GM23338 (cell line): Measurements from ENCODE around the gene MBD5. TPM values are rescaled to one million over a fixed set of nuclear protein-coding genes. Genes with fewer than 3 reads are reported as not detected.

Experiments
- ATAC-seq: fragments of 200-7000 bp; cut with Tn5 transposase; 3 replicates; pipeline ENCODE4 v1.9.1; 2020
- DNase-seq: peaks from one replicate; pipeline ENCODE4 v3.0.0-alpha.2; 2015; ENCODE audit warnings: low spot score
- H2AFZ ChIP-seq: fragments of 200-600 bp; sonication (generic); 2 replicates; pipeline ENCODE4 v1.8.0; 2016; ENCODE audit warnings: antibody characterized with exemption, mild to moderate bottlenecking, moderate library complexity
- H3F3A ChIP-seq: fragments of 200-600 bp; sonication (generic); replicated peaks from 2 replicates; pipeline ENCODE4 v1.8.0; 2017; ENCODE audit warnings: antibody characterized with exemption, mixed run types, low read depth
- H3K27ac ChIP-seq: fragments of 200-600 bp; sonication (generic); 2 replicates; pipeline ENCODE4 v1.6.1; 2016; ENCODE audit warnings: low read depth
- H3K27me3 ChIP-seq: fragments of 200-600 bp; sonication (generic); 2 replicates; pipeline ENCODE4 v1.8.0; 2016; ENCODE audit warnings: mild to moderate bottlenecking, mixed run types, moderate library complexity; ENCODE audit not compliant: insufficient read depth
- H3K36me3 ChIP-seq: fragments of 200-600 bp; sonication (generic); 2 replicates; pipeline ENCODE4 v1.8.0; 2016; ENCODE audit warnings: mild to moderate bottlenecking; ENCODE audit not compliant: insufficient read depth
- H3K4me1 ChIP-seq: fragments of 200-600 bp; sonication (generic); 2 replicates; pipeline ENCODE4 v1.8.0; 2016; ENCODE audit warnings: mild to moderate bottlenecking, moderate library complexity; ENCODE audit not compliant: insufficient read depth
- H3K4me2 ChIP-seq: fragments of 200-600 bp; sonication (generic); 2 replicates; pipeline ENCODE4 v1.7.1; 2017; ENCODE audit warnings: mixed run types
- H3K4me3 ChIP-seq: fragments of 200-600 bp; sonication (generic); 2 replicates; pipeline ENCODE4 v1.6.1; 2016; ENCODE audit warnings: mixed run types
- H3K79me2 ChIP-seq: fragments of 200-600 bp; sonication (generic); replicated peaks from 2 replicates; pipeline ENCODE4 v1.8.0; 2017; ENCODE audit warnings: mild to moderate bottlenecking; ENCODE audit not compliant: insufficient read depth
- H3K9me2 ChIP-seq: fragments of 200-600 bp; sonication (generic); 2 replicates; pipeline ENCODE4 v1.8.0; 2017; ENCODE audit not compliant: insufficient read depth
- H4K20me1 ChIP-seq: fragments of 200-600 bp; sonication (generic); replicated peaks from 2 replicates; pipeline ENCODE4 v1.8.0; 2017; ENCODE audit warnings: mild to moderate bottlenecking; ENCODE audit not compliant: insufficient read depth
- H3K27ac Mint-ChIP-seq: 2 replicates; pipeline ENCODE4 v1.8.0; 2020; ENCODE audit warnings: inconsistent platforms, mild to moderate bottlenecking, moderate library complexity, mixed read lengths
- H3K27me3 Mint-ChIP-seq: 3 replicates; pipeline ENCODE4 v1.8.0; 2022; ENCODE audit warnings: low read depth, mild to moderate bottlenecking, moderate library complexity, mixed read lengths, inconsistent platforms; ENCODE audit not compliant: insufficient read depth, poor library complexity
- H3K36me3 Mint-ChIP-seq: 3 replicates; pipeline ENCODE4 v1.8.0; 2021; ENCODE audit warnings: low read depth, mild to moderate bottlenecking, inconsistent platforms, moderate library complexity, mixed read lengths
- H3K4me1 Mint-ChIP-seq: 3 replicates; pipeline ENCODE4 v1.8.0; 2020; ENCODE audit warnings: mild to moderate bottlenecking, inconsistent platforms, mixed read lengths
- H3K4me3 Mint-ChIP-seq: 3 replicates; pipeline ENCODE4 v1.8.0; 2021; ENCODE audit warnings: moderate library complexity, mild to moderate bottlenecking, inconsistent platforms, mixed read lengths
- H3K9me3 Mint-ChIP-seq: 3 replicates; pipeline ENCODE4 v1.8.0; 2020; ENCODE audit warnings: moderate library complexity, mild to moderate bottlenecking, inconsistent platforms, mixed read lengths
- CREB1 ChIP-seq: fragments of 250-450 bp; sonication (Bioruptor Pico); IDR thresholded peaks from 2 replicates; pipeline ENCODE4 v1.5.0; 2020; ENCODE audit warnings: low read depth, mild to moderate bottlenecking, moderate library complexity
- ETS1 ChIP-seq: IDR thresholded peaks from 2 replicates; pipeline ENCODE4 v1.6.1; 2016; ENCODE audit warnings: antibody characterized with exemption
- EZH2 ChIP-seq: fragments of 200-600 bp; sonication (generic); IDR thresholded peaks from one replicate; pipeline ENCODE4 v1.8.0; 2017; ENCODE audit warnings: antibody characterized with exemption, mild to moderate bottlenecking, low read depth; ENCODE audit not compliant: unreplicated experiment
- EZH2phosphoT487 ChIP-seq: fragments of 200-600 bp; sonication (generic); IDR thresholded peaks from one replicate; pipeline ENCODE4 v1.8.1; 2018; ENCODE audit warnings: antibody characterized with exemption; ENCODE audit not compliant: unreplicated experiment
- JUNB ChIP-seq: IDR thresholded peaks from one replicate; pipeline ENCODE4 v1.6.1; 2016; ENCODE audit warnings: antibody characterized with exemption; ENCODE audit not compliant: unreplicated experiment
- NANOG ChIP-seq: IDR thresholded peaks from 2 replicates; pipeline ENCODE4 v1.6.1; 2016; ENCODE audit warnings: antibody characterized with exemption, borderline replicate concordance
- POLR2AphosphoS5 ChIP-seq: IDR thresholded peaks from 2 replicates; pipeline ENCODE4 v1.6.1; 2016; ENCODE audit warnings: antibody characterized with exemption, low read depth
- STAT1 ChIP-seq: IDR thresholded peaks from one replicate; pipeline ENCODE4 v1.6.1; 2016; ENCODE audit warnings: antibody characterized with exemption; ENCODE audit not compliant: unreplicated experiment
- ZNF114 ChIP-seq: fragments of 250-450 bp; sonication (Bioruptor Pico); IDR thresholded peaks from 2 replicates; pipeline ENCODE4 v1.5.0; 2020; ENCODE audit warnings: mild to moderate bottlenecking, moderate library complexity
- ZNF331 ChIP-seq: fragments of 250-450 bp; sonication (Bioruptor Pico); IDR thresholded peaks from 2 replicates; pipeline ENCODE4 v1.5.0; 2020; ENCODE audit warnings: low read depth, mild to moderate bottlenecking, moderate library complexity
- long read RNA-seq: library from polyadenylated mRNA; unstranded; transcript quantifications from one replicate; pipeline ENCODE4 v2.0.0, GENCODE V29; 2020; ENCODE audit not compliant: unreplicated experiment
- polyA plus RNA-seq: library from polyadenylated mRNA; unstranded; fragments of >200 nt; fragmentation: Nextera tagmentation; extraction: Ambion mirVana; gene quantifications from 2 replicates; pipeline ENCODE4 v1.2.1, GENCODE V29; 2016
- total RNA-seq: library from RNA; depleted of rRNA; stranded (reverse); fragments of >200 nt; shearing (Covaris generic); gene quantifications from 2 replicates; pipeline ENCODE4 v1.2.3, GENCODE V29; 2014; rRNA removed
- TF ChIP-seq, protein P1 (sequence below): fragments of 250-450 bp; sonication (Bioruptor Pico); IDR thresholded peaks from 2 replicates; pipeline ENCODE4 v1.5.0; 2020; ENCODE audit warnings: mild to moderate bottlenecking, moderate library complexity
- TF ChIP-seq, protein P2 (sequence below): IDR thresholded peaks from one replicate; pipeline ENCODE4 v1.6.1; 2018; ENCODE audit warnings: antibody characterized with exemption; ENCODE audit not compliant: unreplicated experiment
- TF ChIP-seq, protein P3 (sequence below), 2 experiments: fragments of 200-600 bp in 1 of 2; sonication (generic) in 1 of 2; conservative IDR thresholded peaks; 2 replicates each; pipeline versions ENCODE4 v1.5.1 to v1.6.1; 2016 to 2017; ENCODE audit warnings: antibody characterized with exemption in 2 of 2, low read depth in 2 of 2, mild to moderate bottlenecking in 2 of 2, moderate library complexity in 1 of 2

MBD5 gene
- total RNA-seq = 23.1 and 29.3 TPM in 2 replicates
- 10.5 and 16.2 TPM in 2 replicates for polyA plus RNA-seq
- long read RNA-seq, full-length matches to known transcripts = 3 of 4 reads
- long read RNA-seq, partial matches to known transcripts = 0 of 4 reads
- long read RNA-seq, other reads (novel, unspliced or antisense) = 1 of 4 reads

DNA sequence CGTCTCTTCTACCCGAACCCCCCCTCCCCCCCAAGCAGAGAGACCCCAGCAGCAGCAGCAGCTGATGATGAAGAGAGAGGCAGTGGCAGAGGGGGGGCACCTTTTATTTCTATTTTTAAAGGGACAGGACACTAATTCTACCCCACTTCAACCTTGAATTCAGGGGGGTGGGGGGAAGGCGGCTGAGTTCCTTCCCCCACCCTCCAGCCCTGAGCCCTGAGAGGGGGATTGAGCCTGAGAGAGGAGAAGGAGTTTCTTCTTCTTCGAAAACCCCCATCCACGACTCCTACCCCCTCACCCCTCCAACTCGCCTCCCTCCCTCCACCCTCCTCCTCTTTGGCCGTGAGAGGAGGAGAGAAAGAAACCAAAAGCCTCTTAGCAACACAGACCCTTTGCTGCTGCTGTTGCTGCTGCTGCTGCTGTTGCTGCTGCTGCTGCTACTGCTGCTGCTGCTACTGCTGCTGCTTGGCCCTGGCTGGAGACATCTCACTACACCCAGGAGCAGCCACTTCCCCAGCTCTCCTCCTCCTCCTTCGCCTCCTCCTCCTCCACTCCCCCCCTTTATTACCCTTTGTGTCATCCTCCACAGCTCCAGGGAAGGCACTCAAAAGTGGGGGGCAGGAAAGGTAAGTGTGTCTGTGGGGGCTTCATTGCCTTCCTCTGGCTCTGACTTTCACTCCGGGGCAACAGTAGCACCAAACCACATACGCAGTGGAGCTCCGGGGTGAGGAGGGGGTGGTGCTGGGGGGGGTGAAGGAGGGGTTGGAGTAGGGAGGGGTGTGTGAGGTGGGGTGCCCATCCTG lies at the start of gene MBD5:
Gene MBD5, plus strand, starts transcription at position 33 of the 803 bp plus-strand sequence.
- peak within 1 kb of the TSS; percentile 98 for H3K27ac Mint-ChIP-seq
- Histone ChIP-seq H3K4me2 (peak within 1 kb of the TSS; percentile 89), H3K79me2 (peaks cover 89% of the 10 kb centered on the region), H3K27ac (peak within 1 kb of the TSS; percentile 89), H3K27me3 (no peaks in the 10 kb centered on the region), H3K36me3 (no peaks in the 10 kb centered on the region), H3F3A (no peaks in the 10 kb centered on the region; the same call in 1 of the 2 replicates), H2AFZ (peak within 1 kb of the TSS; percentile 39; the same call in 1 of the 2 replicates), H4K20me1 (peaks cover 8% of the 10 kb centered on the region; the same call in 1 of the 2 replicates), H3K4me3 (peak within 1 kb of the TSS; percentile 86), H3K9me2 (no peaks in the 10 kb centered on the region), H3K4me1 (peaks cover 26% of the 10 kb centered on the region)
- H3K36me3 Mint-ChIP-seq = peaks cover 3% of the 10 kb centered on the region; the same call in 1 of the 3 replicates
- DNase-seq (peak; percentile 69), ATAC-seq (peak; percentile 43)
- H3K9me3 Mint-ChIP-seq = no peaks in the 10 kb centered on the region
- H3K4me1 Mint-ChIP-seq = peaks cover 21% of the 10 kb centered on the region
- TF ChIP-seq EZH2 (no peak), ETS1 (no peak), NANOG (no peak), STAT1 (no peak), POLR2AphosphoS5 (no peak), EZH2phosphoT487 (no peak), CREB1 (CRISPR knock-in tag) (no peak), ZNF331 (CRISPR knock-in tag) (no peak), JUNB (no peak), ZNF114 (no peak)
- TF ChIP-seq, protein P1, sequence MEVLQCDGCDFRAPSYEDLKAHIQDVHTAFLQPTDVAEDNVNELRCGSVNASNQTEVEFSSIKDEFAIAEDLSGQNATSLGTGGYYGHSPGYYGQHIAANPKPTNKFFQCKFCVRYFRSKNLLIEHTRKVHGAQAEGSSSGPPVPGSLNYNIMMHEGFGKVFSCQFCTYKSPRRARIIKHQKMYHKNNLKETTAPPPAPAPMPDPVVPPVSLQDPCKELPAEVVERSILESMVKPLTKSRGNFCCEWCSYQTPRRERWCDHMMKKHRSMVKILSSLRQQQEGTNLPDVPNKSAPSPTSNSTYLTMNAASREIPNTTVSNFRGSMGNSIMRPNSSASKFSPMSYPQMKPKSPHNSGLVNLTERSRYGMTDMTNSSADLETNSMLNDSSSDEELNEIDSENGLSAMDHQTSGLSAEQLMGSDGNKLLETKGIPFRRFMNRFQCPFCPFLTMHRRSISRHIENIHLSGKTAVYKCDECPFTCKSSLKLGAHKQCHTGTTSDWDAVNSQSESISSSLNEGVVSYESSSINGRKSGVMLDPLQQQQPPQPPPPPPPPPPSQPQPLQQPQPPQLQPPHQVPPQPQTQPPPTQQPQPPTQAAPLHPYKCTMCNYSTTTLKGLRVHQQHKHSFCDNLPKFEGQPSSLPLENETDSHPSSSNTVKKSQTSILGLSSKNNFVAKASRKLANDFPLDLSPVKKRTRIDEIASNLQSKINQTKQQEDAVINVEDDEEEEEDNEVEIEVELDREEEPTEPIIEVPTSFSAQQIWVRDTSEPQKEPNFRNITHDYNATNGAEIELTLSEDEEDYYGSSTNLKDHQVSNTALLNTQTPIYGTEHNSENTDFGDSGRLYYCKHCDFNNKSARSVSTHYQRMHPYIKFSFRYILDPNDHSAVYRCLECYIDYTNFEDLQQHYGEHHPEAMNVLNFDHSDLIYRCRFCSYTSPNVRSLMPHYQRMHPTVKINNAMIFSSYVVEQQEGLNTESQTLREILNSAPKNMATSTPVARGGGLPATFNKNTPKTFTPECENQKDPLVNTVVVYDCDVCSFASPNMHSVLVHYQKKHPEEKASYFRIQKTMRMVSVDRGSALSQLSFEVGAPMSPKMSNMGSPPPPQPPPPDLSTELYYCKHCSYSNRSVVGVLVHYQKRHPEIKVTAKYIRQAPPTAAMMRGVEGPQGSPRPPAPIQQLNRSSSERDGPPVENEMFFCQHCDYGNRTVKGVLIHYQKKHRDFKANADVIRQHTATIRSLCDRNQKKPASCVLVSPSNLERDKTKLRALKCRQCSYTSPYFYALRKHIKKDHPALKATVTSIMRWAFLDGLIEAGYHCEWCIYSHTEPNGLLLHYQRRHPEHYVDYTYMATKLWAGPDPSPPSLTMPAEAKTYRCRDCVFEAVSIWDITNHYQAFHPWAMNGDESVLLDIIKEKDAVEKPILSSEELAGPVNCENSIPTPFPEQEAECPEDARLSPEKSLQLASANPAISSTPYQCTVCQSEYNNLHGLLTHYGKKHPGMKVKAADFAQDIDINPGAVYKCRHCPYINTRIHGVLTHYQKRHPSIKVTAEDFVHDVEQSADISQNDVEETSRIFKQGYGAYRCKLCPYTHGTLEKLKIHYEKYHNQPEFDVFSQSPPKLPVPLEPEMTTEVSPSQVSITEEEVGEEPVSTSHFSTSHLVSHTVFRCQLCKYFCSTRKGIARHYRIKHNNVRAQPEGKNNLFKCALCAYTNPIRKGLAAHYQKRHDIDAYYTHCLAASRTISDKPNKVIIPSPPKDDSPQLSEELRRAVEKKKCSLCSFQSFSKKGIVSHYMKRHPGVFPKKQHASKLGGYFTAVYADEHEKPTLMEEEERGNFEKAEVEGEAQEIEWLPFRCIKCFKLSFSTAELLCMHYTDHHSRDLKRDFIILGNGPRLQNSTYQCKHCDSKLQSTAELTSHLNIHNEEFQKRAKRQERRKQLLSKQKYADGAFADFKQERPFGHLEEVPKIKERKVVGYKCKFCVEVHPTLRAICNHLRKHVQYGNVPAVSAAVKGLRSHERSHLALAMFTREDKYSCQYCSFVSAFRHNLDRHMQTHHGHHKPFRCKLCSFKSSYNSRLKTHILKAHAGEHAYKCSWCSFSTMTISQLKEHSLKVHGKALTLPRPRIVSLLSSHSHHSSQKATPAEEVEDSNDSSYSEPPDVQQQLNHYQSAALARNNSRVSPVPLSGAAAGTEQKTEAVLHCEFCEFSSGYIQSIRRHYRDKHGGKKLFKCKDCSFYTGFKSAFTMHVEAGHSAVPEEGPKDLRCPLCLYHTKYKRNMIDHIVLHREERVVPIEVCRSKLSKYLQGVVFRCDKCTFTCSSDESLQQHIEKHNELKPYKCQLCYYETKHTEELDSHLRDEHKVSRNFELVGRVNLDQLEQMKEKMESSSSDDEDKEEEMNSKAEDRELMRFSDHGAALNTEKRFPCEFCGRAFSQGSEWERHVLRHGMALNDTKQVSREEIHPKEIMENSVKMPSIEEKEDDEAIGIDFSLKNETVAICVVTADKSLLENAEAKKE (CRISPR knock-in tag) = no peak
- TF ChIP-seq, protein P2, sequence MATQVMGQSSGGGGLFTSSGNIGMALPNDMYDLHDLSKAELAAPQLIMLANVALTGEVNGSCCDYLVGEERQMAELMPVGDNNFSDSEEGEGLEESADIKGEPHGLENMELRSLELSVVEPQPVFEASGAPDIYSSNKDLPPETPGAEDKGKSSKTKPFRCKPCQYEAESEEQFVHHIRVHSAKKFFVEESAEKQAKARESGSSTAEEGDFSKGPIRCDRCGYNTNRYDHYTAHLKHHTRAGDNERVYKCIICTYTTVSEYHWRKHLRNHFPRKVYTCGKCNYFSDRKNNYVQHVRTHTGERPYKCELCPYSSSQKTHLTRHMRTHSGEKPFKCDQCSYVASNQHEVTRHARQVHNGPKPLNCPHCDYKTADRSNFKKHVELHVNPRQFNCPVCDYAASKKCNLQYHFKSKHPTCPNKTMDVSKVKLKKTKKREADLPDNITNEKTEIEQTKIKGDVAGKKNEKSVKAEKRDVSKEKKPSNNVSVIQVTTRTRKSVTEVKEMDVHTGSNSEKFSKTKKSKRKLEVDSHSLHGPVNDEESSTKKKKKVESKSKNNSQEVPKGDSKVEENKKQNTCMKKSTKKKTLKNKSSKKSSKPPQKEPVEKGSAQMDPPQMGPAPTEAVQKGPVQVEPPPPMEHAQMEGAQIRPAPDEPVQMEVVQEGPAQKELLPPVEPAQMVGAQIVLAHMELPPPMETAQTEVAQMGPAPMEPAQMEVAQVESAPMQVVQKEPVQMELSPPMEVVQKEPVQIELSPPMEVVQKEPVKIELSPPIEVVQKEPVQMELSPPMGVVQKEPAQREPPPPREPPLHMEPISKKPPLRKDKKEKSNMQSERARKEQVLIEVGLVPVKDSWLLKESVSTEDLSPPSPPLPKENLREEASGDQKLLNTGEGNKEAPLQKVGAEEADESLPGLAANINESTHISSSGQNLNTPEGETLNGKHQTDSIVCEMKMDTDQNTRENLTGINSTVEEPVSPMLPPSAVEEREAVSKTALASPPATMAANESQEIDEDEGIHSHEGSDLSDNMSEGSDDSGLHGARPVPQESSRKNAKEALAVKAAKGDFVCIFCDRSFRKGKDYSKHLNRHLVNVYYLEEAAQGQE = no peak
- TF ChIP-seq, protein P3, sequence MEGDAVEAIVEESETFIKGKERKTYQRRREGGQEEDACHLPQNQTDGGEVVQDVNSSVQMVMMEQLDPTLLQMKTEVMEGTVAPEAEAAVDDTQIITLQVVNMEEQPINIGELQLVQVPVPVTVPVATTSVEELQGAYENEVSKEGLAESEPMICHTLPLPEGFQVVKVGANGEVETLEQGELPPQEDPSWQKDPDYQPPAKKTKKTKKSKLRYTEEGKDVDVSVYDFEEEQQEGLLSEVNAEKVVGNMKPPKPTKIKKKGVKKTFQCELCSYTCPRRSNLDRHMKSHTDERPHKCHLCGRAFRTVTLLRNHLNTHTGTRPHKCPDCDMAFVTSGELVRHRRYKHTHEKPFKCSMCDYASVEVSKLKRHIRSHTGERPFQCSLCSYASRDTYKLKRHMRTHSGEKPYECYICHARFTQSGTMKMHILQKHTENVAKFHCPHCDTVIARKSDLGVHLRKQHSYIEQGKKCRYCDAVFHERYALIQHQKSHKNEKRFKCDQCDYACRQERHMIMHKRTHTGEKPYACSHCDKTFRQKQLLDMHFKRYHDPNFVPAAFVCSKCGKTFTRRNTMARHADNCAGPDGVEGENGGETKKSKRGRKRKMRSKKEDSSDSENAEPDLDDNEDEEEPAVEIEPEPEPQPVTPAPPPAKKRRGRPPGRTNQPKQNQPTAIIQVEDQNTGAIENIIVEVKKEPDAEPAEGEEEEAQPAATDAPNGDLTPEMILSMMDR (conservative IDR thresholded peaks at IDR 0.05; ENCODE audit: low read depth in 2 of 2) = no peak
- H3K27me3 Mint-ChIP-seq = peaks cover 2% of the 10 kb centered on the region
- peak within 1 kb of the TSS; percentile 99 for H3K4me3 Mint-ChIP-seq
